Prostate gland (tissue), 2 donors: Measurements from ENCODE around the gene ZNF221. TPM values are rescaled to one million over a fixed set of nuclear protein-coding genes. Genes with fewer than 3 reads are reported as not detected.

ENCODE experiments used
- DNase-seq: peaks from one replicate; pipeline ENCODE4 v3.0.0-alpha.2; 2019; ENCODE audit warnings: low spot score
- H3K27ac ChIP-seq, 2 donors: fragments of 200-600 bp; sonication (generic); 2 replicates each; pipeline ENCODE4 v1.5.1; 2017 to 2019
- H3K27me3 ChIP-seq: fragments of 200-600 bp; sonication (generic); replicated peaks from 2 replicates; pipeline ENCODE4 v1.5.1; 2019; ENCODE audit not compliant: insufficient read depth
- H3K36me3 ChIP-seq, 2 donors: fragments of 200-600 bp; sonication (generic); 1 replicate in 1 of 2; 2 replicates in 1 of 2; pipeline versions ENCODE4 v1.5.1 to v1.8.1; 2017 to 2019
- H3K4me1 ChIP-seq: fragments of 200-600 bp; sonication (generic); replicated peaks from 2 replicates; pipeline ENCODE4 v1.5.1; 2019
- H3K4me3 ChIP-seq, 2 donors: fragments of 200-600 bp; sonication (generic); 2 replicates each; pipeline ENCODE4 v1.5.1; 2017 to 2019
- H3K9me3 ChIP-seq: fragments of 200-600 bp; sonication (generic); 2 replicates; pipeline ENCODE4 v1.5.1; 2017
- CTCF ChIP-seq, 4 experiments: fragments of 200-600 bp in 2 of 4; fragments of 450-650 bp in 2 of 4; sonication (generic) in 2 of 4; IDR thresholded peaks; 1 replicate in 3 of 4; 2 replicates in 1 of 4; pipeline ENCODE4 v1.5.1; 2016 to 2019; ENCODE audit warnings: antibody characterized with exemption in 4 of 4, mild to moderate bottlenecking in 2 of 4, moderate library complexity in 2 of 4
- POLR2A ChIP-seq: fragments of 450-650 bp; IDR thresholded peaks from one replicate; pipeline ENCODE4 v1.6.1; 2016; ENCODE audit warnings: antibody characterized with exemption, mild to moderate bottlenecking
- POLR2AphosphoS5 ChIP-seq: sonication (generic); formaldehyde crosslinking; IDR thresholded peaks from one replicate; pipeline ENCODE4 v1.6.1; 2017; ENCODE audit warnings: antibody characterized with exemption
- WGBS: methylation state at CpG from one replicate; pipeline ENCODE4 v1.1.5; 2018; 5-methylcytosine and 5-hydroxymethylcytosine counted together
- intact Hi-C: fragments of 100-400 bp; cut with DNase I; formaldehyde crosslinking; loops from one replicate; pipeline ENCODE4 v1.14.2; 2022
- small RNA-seq, 2 donors: library from RNA; depleted of rRNA; stranded (forward); fragments of <200 nt; gene quantifications; one replicate each; pipeline ENCODE3, GENCODE V24; 2016
- total RNA-seq, 2 donors: library from RNA; depleted of rRNA; stranded (reverse); fragments of >200 nt; gene quantifications; one replicate each; pipeline ENCODE4 v1.1.0, GENCODE V29; 2016

Gene ZNF221
- total RNA-seq, 2 donors from 2014 or later, result 7.6 to 8.0 TPM

GRCh38 chr19:44007473-44007872 is 56.4 kb downstream of the ZNF221 start:
- Histone ChIP-seq H3K36me3 (peaks cover 23 to 45% of the 10 kb centered on the region in 2 donors), H3K27me3 (no peaks in the 10 kb centered on the region), H3K9me3 (no peaks in the 10 kb centered on the region), H3K4me1 (no peaks in the 10 kb centered on the region), H3K27ac (no peak overlapping the region), H3K4me3 (no peak overlapping the region)
- WGBS, result over 99% methylated on average over 6 of the region's 6 CpGs
- no peak for TF ChIP-seq POLR2AphosphoS5
- no peak for TF ChIP-seq CTCF (IDR thresholded peaks at IDR 0.05)
- TF ChIP-seq POLR2A, result no peak
- no peak for DNase-seq
- intact Hi-C loops, result loop anchor here (10.0 kb wide), 1 partner anchor 87 kb away; the partner anchor contains the start of gene ZNF224

DNA sequence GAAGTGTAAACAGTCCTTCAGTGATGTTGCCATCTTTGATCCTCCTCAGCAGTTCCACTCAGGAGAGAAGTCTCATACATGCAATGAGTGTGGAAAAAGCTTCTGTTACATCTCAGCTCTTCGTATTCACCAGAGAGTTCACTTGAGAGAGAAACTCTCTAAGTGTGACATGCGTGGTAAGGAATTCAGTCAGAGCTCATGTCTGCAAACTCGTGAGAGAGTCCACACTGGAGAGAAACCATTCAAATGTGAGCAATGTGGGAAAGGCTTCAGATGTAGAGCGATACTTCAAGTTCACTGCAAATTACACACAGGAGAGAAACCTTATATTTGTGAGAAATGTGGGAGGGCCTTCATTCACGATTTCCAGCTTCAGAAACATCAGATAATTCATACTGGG is 59.4 kb downstream of the ZNF221 start:
- no peaks in the 10 kb centered on the region for H3K4me1 ChIP-seq
- H3K27ac ChIP-seq, result no peak overlapping the region
- DNase-seq, result no peak
- no peaks in the 10 kb centered on the region for H3K9me3 ChIP-seq
- no peak for TF ChIP-seq POLR2AphosphoS5
- TF ChIP-seq CTCF (IDR thresholded peaks at IDR 0.05), result no peak
- no peak for TF ChIP-seq POLR2A
- peaks cover 23 to 45% of the 10 kb centered on the region in 2 donors for H3K36me3 ChIP-seq
- 94% methylated on average over 5 of the region's 5 CpGs for WGBS
- no peaks in the 10 kb centered on the region for H3K27me3 ChIP-seq
- H3K4me3 ChIP-seq, result no peak overlapping the region
- intact Hi-C loops, result no loop called here

Small RNAs within 50 kb of the gene (small RNA-seq; reads per million reads assigned to genes)
- 0 reads per million in 2 donors for gene AC006213.5

Other genes starting within 250 kb of the ZNF221 start
- gene IRGC, start 235.2 kb upstream of the ZNF221 start, total RNA-seq, result 10 to 100 TPM in 1 of 2 donors, not detected in 1; 15.7 TPM
- 10 to 100 TPM; 22.9 to 45.1 TPM for gene SMG9, start 196.3 kb upstream of the ZNF221 start, total RNA-seq
- gene KCNN4, start 170.3 kb upstream of the ZNF221 start, total RNA-seq, result 10 to 100 TPM; 65.1 to 86.1 TPM
- 1 to 10 TPM; 2.7 to 6.2 TPM for gene LYPD5, start 148.8 kb upstream of the ZNF221 start, total RNA-seq
- 1 to 10 TPM; 5.8 to 8.9 TPM for gene ZNF283, start 123.9 kb upstream of the ZNF221 start, total RNA-seq
- gene ZNF404, start 67.3 kb upstream of the ZNF221 start, total RNA-seq, result 1 to 10 TPM; 2.6 to 2.7 TPM
- 10 to 100 TPM; 14.5 to 17.0 TPM for gene ZNF45, start 15.9 kb upstream of the ZNF221 start, total RNA-seq
- 1 to 10 TPM; 8.0 to 9.9 TPM for gene ZNF155, start 33.0 kb downstream of the ZNF221 start, total RNA-seq
- 1 to 10 TPM; 2.6 to 3.5 TPM for gene ZNF230, start 51.7 kb downstream of the ZNF221 start, total RNA-seq
- 1 to 10 TPM; 3.7 to 6.1 TPM for gene ZNF222, start 74.2 kb downstream of the ZNF221 start, total RNA-seq
- gene ZNF223, start 100.8 kb downstream of the ZNF221 start, total RNA-seq, result 10 to 100 TPM in 1 of 2 donors, 1 to 10 TPM in 1; 9.1 to 10.6 TPM
- 1 to 10 TPM; 1.3 to 1.8 TPM for gene ZNF284, start 120.9 kb downstream of the ZNF221 start, total RNA-seq
- gene ZNF224, start 143.1 kb downstream of the ZNF221 start, total RNA-seq, result 10 to 100 TPM; 15.7 to 27.4 TPM
- gene ZNF225, start 162.2 kb downstream of the ZNF221 start, total RNA-seq, result 1 to 10 TPM; 3.0 to 4.9 TPM
- 1 to 10 TPM; 5.6 to 7.0 TPM for gene ZNF234, start 190.3 kb downstream of the ZNF221 start, total RNA-seq
- 10 to 100 TPM; 35.9 to 48.4 TPM for gene ZNF226, start 213.9 kb downstream of the ZNF221 start, total RNA-seq